ENCODE results near the gene TRIM27.
A peak's percentile ranks its signal among the peaks of the same experiment; 100 is the strongest.
"Not testable (repeated sequence)": the region's sequence is repeated elsewhere in the genome, so short reads cannot be mapped to it uniquely, and the experiment has no call there.

TRIM27 gene

DNA sequence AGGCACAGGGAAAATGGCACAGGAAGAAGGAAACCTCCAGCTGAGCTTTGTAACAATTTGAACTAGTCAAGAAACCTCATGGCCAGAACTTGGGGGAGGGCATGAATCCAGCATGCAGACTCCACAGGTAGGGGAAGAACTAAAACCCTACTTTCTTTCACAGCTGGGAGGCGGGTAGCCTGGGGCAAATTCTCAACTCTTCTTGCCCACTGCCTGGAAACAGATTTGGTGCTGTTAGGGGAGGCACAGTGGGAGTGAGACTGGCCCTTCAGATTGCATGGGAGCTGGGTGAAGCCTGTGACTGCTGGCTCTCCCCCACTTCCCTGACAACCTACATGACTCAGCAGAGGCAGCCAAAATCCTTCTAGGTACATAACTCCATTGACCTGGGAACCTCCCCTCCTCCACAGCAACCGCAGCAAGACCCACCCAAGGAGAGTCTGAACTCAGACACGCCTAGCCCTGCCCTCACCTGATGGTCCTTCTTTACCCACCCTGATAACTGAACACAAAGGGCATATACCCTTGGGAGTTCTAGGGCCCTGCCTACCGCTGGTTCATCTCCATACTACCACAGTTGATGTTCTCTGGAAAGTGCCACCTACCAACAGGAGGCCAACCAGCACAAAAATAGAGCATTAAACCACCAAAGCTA lies 37.2 kb upstream of the TRIM27 start:
- Histone ChIP-seq H3K27me3 (peaks cover 0 to 17% of the 10 kb centered on the region in 2 donors), H3K4me3 (no peak overlapping the region), H3K27ac (no peak overlapping the region), H3K4me1 (no peaks in the 10 kb centered on the region), H3K9me3 (no peaks in the 10 kb centered on the region), H3K36me3 (no peaks in the 10 kb centered on the region)
- no peak for DNase-seq
- TF ChIP-seq, protein P1, sequence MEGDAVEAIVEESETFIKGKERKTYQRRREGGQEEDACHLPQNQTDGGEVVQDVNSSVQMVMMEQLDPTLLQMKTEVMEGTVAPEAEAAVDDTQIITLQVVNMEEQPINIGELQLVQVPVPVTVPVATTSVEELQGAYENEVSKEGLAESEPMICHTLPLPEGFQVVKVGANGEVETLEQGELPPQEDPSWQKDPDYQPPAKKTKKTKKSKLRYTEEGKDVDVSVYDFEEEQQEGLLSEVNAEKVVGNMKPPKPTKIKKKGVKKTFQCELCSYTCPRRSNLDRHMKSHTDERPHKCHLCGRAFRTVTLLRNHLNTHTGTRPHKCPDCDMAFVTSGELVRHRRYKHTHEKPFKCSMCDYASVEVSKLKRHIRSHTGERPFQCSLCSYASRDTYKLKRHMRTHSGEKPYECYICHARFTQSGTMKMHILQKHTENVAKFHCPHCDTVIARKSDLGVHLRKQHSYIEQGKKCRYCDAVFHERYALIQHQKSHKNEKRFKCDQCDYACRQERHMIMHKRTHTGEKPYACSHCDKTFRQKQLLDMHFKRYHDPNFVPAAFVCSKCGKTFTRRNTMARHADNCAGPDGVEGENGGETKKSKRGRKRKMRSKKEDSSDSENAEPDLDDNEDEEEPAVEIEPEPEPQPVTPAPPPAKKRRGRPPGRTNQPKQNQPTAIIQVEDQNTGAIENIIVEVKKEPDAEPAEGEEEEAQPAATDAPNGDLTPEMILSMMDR (IDR thresholded peaks at IDR 0.05), result no peak
- intact Hi-C loops (cut with DNase I; ENCODE audit: low total_unique reads), result no loop called here

DNA sequence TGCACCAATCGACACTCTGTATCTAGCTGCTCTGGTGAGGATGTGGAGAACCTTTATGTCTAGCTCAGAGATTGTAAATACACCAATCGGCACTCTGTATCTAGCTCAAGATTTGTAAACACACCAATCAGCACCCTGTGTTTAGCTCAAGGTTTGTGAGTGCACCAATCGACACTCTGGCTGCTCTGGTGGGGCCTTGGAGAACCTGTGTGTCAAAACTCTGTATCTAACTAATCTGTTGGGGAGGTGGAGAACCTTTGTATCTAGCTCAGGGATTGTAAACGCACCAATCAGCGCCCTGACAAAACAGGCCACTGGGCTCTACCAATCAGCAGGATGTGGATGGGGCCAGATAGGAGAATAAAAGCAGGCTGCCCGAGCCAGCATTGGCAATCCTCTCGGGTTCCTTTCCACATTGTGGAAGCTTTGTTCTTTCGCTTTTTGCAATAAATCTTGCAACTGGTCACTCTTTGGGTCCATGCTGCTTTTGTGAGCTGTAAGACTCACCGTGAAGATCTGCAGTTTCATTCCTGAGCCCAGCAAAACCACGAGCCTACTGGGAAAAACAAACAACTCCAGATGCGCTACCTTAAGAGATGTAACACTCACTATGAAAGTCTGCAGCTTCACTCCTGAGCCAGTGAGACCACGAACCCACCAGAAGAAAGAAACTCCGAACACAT lies 34.9 kb upstream of the TRIM27 start:
- DNase-seq; H3K27ac ChIP-seq; H3K4me1 ChIP-seq; intact Hi-C loops (cut with DNase I; ENCODE audit: low total_unique reads); H3K4me3 ChIP-seq; H3K36me3 ChIP-seq; H3K9me3 ChIP-seq: not testable (repeated sequence)
- peaks cover 0 to 37% of the 10 kb centered on the region in 2 donors for H3K27me3 ChIP-seq

DNA sequence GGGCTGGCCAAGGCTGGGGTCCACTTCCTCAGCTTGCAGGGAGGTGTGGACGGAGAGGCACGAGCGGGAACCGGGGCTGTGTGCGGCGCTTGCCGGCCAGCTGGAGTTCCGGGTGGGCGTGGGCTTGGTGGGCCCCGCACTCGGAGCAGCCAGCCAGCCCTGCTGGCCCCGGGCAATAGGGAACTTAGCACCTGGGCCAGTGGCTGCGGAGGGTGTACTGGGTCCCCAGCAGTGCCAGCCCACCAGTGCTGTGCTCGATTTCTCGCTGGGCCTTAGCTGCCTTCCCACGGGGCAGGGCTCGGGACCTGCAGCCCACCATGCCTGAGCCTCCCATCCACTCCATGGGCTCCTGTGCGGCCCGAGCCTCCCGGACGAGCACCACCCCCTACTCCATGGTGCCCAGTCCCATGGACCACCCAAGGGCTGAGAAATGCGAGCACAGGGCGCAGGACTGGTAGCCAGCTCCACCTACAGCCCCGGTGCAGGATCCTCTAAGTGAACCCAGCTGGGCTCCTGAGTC lies 34.1 kb upstream of the TRIM27 start:
- intact Hi-C loops (cut with DNase I; ENCODE audit: low total_unique reads), result not testable (repeated sequence)
- H3K27me3 ChIP-seq, result peaks cover 0 to 38% of the 10 kb centered on the region in 2 donors

DNA sequence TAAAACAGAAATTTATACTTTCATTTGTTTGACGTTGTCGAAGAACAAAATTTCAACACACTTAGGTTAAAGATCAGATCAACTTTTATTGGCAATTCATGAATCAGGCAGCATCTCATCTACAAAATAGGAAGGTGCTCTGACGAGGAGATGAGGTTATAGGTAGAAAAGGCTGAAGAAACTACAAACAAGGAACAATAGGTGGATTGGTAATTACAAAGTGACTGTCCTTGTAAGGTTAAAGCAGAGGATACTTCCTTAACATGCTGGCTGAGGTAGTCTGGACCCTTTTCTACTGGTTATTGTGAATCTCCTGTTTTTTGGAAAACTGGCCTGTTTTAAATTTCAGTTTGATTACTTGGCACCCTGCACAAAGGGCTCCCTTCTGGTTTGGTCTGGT lies 32.5 kb upstream of the TRIM27 start:
- TF ChIP-seq, protein P1 (IDR thresholded peaks at IDR 0.05), result no peak
- intact Hi-C loops (cut with DNase I; ENCODE audit: low total_unique reads), result no loop called here

More for the DNA sequence above, 34.1 kb upstream of the TRIM27 start:
- peaks cover 0 to 13% (median 4%) of the 10 kb centered on the region in 4 donors for H3K4me1 ChIP-seq
- not testable (repeated sequence) for H3K9me3 ChIP-seq, DNase-seq, H3K4me3 ChIP-seq, H3K36me3 ChIP-seq, H3K27ac ChIP-seq

DNA sequence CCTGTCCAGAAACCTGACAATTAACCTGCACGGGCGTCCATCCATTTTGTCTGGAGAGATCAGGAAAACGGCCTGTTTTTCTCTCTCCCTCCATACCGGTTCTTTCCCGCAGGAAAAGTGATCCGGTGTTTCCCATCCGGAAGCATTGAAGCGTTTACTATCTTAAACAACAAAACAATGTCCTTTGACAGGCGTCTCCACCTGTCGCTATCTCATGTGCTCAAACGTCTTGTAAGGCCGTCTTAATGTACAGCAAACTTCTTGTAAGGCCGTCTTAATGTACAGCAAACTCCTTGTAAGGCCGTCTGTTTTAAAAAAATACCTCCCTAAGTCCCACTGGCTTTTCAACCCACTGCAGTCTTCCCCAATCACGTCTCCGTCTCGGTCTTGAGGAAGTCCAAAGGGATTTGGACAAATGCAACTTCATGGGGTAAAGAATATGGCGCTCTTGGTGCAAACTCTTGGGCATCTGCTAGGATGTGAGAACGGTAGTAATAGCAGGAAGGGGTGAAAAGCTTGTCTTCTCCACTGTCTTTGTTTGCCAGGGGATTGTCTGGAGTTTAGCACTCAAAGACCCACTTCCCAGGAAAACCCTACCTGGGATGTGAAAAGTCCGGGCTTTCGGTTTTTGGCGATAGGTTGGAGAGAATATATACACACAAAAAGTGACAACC lies 29.9 kb upstream of the TRIM27 start:
- peaks cover 0 to 31% of the 10 kb centered on the region in 2 donors for H3K27me3 ChIP-seq
- H3K36me3 ChIP-seq, result no peaks in the 10 kb centered on the region
- intact Hi-C loops (cut with DNase I; ENCODE audit: low total_unique reads), result no loop called here
- H3K9me3 ChIP-seq, result no peaks in the 10 kb centered on the region
- H3K27ac ChIP-seq, result no peak overlapping the region
- TF ChIP-seq, protein P1 (IDR thresholded peaks at IDR 0.05), result no peak
- no peak for DNase-seq
- peak overlapping the region in 1 of 2 donors; percentile 10 for H3K4me3 ChIP-seq
- peaks cover 0 to 13% (median 4%) of the 10 kb centered on the region in 4 donors for H3K4me1 ChIP-seq

More for the DNA sequence above, 32.5 kb upstream of the TRIM27 start:
- DNase-seq, result no peak
- Histone ChIP-seq H3K4me1 (peaks cover 0 to 13% (median 4%) of the 10 kb centered on the region in 4 donors), H3K36me3 (no peaks in the 10 kb centered on the region), H3K27me3 (peaks cover 0 to 38% of the 10 kb centered on the region in 2 donors), H3K27ac (no peak overlapping the region), H3K9me3 (no peaks in the 10 kb centered on the region), H3K4me3 (no peak overlapping the region)

DNA sequence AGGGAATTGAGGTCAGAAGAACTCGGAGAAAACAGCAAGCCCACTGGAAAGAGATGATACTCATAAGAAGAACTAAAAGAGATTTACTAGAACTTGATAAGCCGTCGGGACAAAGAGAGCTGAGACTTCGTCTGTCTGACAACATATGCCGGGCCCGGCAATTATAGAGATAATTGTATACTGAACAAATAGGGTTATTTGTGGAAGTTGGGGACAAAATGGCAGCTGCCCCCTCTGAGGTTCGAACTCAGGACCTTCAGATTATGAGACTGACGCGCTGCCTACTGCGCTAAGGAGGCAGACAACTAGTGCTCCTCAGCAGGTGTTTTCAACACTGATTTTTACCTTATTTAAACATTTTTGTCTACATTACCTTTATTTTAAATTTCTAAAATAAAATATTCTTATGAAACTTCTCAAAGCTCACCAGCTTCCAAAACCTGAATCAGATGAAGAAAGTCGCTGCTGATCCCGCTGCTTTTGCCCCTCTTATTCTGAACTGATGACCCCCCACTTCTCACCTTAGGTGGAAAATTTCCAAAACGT lies 29.3 kb upstream of the TRIM27 start:
- Histone ChIP-seq H3K4me3 (peak overlapping the region in 1 of 2 donors; percentile 10), H3K36me3 (no peaks in the 10 kb centered on the region), H3K27ac (no peak overlapping the region), H3K9me3 (no peaks in the 10 kb centered on the region), H3K4me1 (peaks cover 0 to 13% (median 4%) of the 10 kb centered on the region in 4 donors), H3K27me3 (peaks cover 0 to 31% of the 10 kb centered on the region in 2 donors)
- intact Hi-C loops (cut with DNase I; ENCODE audit: low total_unique reads), result no loop called here
- DNase-seq, result no peak
- TF ChIP-seq, protein P1 (IDR thresholded peaks at IDR 0.05), result no peak

DNA sequence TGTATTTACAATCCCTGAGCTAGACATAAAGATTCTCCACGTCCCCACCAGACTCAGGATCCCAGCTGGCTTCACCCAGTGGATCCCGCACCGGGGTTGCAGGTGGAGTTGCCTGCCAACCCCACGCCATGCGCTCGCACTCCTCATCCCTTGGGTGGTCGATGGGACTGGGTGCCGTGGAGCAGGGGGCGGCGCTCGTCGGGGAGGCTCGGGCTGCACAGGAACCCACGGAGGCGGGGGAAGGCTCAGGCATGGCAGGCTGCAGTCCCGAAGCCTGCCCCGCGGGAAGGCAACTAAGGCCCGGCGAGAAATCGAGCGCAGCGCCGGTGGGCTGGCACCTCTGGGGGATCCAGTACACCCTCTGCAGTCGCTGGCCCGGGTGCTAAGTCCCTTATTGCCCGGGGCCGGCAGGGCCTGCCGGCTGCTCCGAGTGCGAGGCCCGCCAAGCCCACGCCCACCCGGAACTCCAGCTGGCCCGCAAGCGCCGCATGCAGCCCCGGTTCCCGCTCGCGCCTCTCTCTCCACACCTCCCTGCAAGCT lies 25.9 kb upstream of the TRIM27 start:
- DNase-seq; H3K9me3 ChIP-seq; H3K36me3 ChIP-seq; H3K27ac ChIP-seq; intact Hi-C loops (cut with DNase I; ENCODE audit: low total_unique reads); H3K4me3 ChIP-seq: not testable (repeated sequence)
- peaks cover 0 to 10% of the 10 kb centered on the region in 2 donors for H3K27me3 ChIP-seq
- H3K4me1 ChIP-seq, result peaks cover 0 to 13% (median 4%) of the 10 kb centered on the region in 4 donors
